ENCODE results near the gene MAN1A1. TPM values are rescaled to one million over a fixed set of nuclear protein-coding genes. Genes with fewer than 3 reads are reported as not detected.

MAN1A1 gene
- total and polyA plus RNA-seq, 2 of the 8 experiments (the other 6 are each of a cell fraction or from before 2014, with no cell fraction given): 1.8 to 5.4 TPM

DNA sequence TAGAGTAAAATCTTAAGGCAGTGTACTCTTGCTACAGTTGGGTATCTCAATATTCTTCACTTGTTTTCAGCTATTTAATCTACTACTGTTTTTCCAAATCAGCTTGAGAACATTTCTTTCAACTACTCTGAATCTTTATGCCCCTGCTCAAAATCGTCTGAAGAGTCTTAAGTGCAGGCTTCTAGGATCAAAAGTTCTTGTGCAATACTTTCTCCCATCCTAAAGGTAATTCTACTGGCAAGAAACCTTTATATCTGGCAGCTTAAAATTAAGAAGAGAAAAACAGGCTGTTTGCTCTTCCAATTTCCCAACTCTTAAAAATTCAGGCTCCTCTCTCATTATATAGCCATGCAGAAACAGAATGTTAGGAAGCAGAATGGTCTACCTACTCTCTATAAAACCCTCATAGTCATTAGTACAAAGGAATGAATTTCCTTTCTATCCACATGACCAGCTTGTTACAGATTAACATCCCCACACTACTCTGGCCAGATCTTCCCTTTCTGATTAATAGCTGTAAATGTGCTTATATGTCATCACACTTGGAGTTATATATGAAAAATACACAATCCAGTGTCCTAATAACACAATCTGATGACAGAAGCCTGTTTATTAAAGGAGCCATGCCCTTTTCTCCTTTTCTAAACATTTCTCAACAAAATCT, 148.9 kb downstream of the MAN1A1 start:
- Histone ChIP-seq H3K4me3 (ENCODE audit: extremely low read depth in 1 of 4, insufficient read depth in 2 of 4, low read depth in 3 of 4, low read length in 4 of 4) (no peak overlapping the region), H3K9me3 (ENCODE audit: insufficient read depth in 2 of 2, low read depth in 1 of 2, low read length in 1 of 2) (no peaks in the 10 kb centered on the region), H4K8ac (ENCODE audit: extremely low read depth, insufficient read depth, low read length) (no peak overlapping the region), H4K20me1 (replicated peaks in 1 of 2; ENCODE audit: control insufficient read depth in 1 of 2, insufficient read depth in 2 of 2, low read length in 2 of 2) (no peaks in the 10 kb centered on the region), H3K27ac (ENCODE audit: low read depth, low read length) (no peak overlapping the region), H3K4me1 (replicated peaks in 1 of 4; ENCODE audit: control insufficient read depth in 3 of 4, insufficient read depth in 4 of 4, low read length in 3 of 4) (no peaks in the 10 kb centered on the region), H4K91ac (replicated peaks; ENCODE audit: insufficient read length, low read length) (no peak overlapping the region), H2BK20ac (ENCODE audit: low read length) (no peak overlapping the region), H2AFZ (ENCODE audit: low read length) (no peak overlapping the region), H2BK120ac (replicated peaks; ENCODE audit: low read depth, low read length) (no peak overlapping the region), H3K36me3 (ENCODE audit: control insufficient read depth in 2 of 4, insufficient read depth in 4 of 4, low read length in 3 of 4) (no peaks in the 10 kb centered on the region), H3K23ac (ENCODE audit: insufficient read length) (no peak overlapping the region), H2BK15ac (ENCODE audit: low read length) (no peak overlapping the region), H3K56ac (replicated peaks; ENCODE audit: insufficient read length, low read depth, low read length) (no peak overlapping the region), H3K27me3 (replicated peaks in 1 of 4; ENCODE audit: control insufficient read depth in 3 of 4, extremely low read depth in 1 of 4, insufficient read depth in 3 of 4, low read length in 3 of 4) (no peaks in the 10 kb centered on the region), H3K23me2 (ENCODE audit: low read depth, low read length) (no peaks in the 10 kb centered on the region), H2BK12ac (ENCODE audit: low read depth, low read length) (no peak overlapping the region), H3K4me2 (ENCODE audit: insufficient read depth in 1 of 2, low read depth in 2 of 2, low read length in 2 of 2) (no peak overlapping the region), H3K18ac (ENCODE audit: extremely low read depth, low read length) (no peak overlapping the region), H3K9ac (replicated peaks in 1 of 4; ENCODE audit: extremely low read depth in 1 of 4, low read depth in 3 of 4, low read length in 3 of 4) (no peak overlapping the region), H2BK5ac (ENCODE audit: low read depth, low read length) (no peak overlapping the region), H3K14ac (ENCODE audit: insufficient read length) (no peak overlapping the region), H3K79me1 (ENCODE audit: low read depth, low read length) (no peaks in the 10 kb centered on the region), H4K5ac (ENCODE audit: insufficient read length, low read depth, low read length) (no peak overlapping the region), H3K79me2 (ENCODE audit: control insufficient read depth in 1 of 2, insufficient read depth in 2 of 2, low read length in 2 of 2) (no peaks in the 10 kb centered on the region), H2AK5ac (ENCODE audit: low read depth, low read length) (no peak overlapping the region), H3K4ac (replicated peaks; ENCODE audit: insufficient read length, low read depth, low read length) (no peak overlapping the region)
- DNase-seq (ENCODE audit: low read depth in 1 of 2, low spot score in 2 of 2): no peak
- ChIA-PET POLR2A (ENCODE audit: partially characterized antibody) (no interaction called here), CTCF (ENCODE audit: partially characterized antibody) (interaction anchor here (0.6 to 0.9 kb wide), 4 partner anchors 21 to 402 kb away, joined by 3 to 4 read pairs (median 3); no protein-coding TSS in a partner anchor)
- FAIRE-seq: no peak
- WGBS, 2 experiments (ENCODE audit: extremely low coverage in 1 of 2, insufficient coverage in 1 of 2, insufficient read length in 1 of 2, insufficient replicate concordance in 2 of 2, low coverage in 1 of 2, low lambda C conversion rate in 2 of 2, missing lambda C conversion rate in 1 of 2): 76% methylated on average over 1 of the region's 1 CpG; no CpG with 5 or more reads in 1 of the 2 experiments
- TF ChIP-seq HDAC6 (IDR thresholded peaks at IDR 0.05; ENCODE audit: low read depth, low read length) (no peak), RAD21 (IDR thresholded peaks at IDR 0.05 in 1 of 2, conservative IDR thresholded peaks at IDR 0.05 in 1 of 2; ENCODE audit: low read depth in 2 of 2, low read length in 2 of 2) (no peak), CBX8 (IDR thresholded peaks at IDR 0.05; ENCODE audit: borderline replicate concordance, low read depth, low read length) (no peak), EGR1 (IDR thresholded peaks at IDR 0.05; ENCODE audit: borderline replicate concordance, low read depth, low read length) (no peak), CHD2 (IDR thresholded peaks at IDR 0.05; ENCODE audit: low read length) (no peak), KDM5A (IDR thresholded peaks at IDR 0.05; ENCODE audit: low read length) (no peak), CHD1 (IDR thresholded peaks at IDR 0.05; ENCODE audit: low read depth, low read length) (no peak), TAF7 (optimal IDR thresholded peaks at IDR 0.05; ENCODE audit: borderline replicate concordance, low read depth, low read length) (no peak), SIN3A (conservative IDR thresholded peaks at IDR 0.05 in 1 of 2, IDR thresholded peaks at IDR 0.05 in 1 of 2; ENCODE audit: low read depth in 1 of 2, low read length in 2 of 2) (no peak)
- TF ChIP-seq, protein P1, sequence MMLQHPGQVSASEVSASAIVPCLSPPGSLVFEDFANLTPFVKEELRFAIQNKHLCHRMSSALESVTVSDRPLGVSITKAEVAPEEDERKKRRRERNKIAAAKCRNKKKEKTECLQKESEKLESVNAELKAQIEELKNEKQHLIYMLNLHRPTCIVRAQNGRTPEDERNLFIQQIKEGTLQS (IDR thresholded peaks at IDR 0.05; ENCODE audit: insufficient read depth, low read depth, low read length): no peak
